Left kidney (tissue), 2 donors: Measurements from ENCODE around the gene GART. TPM values are rescaled to one million over a fixed set of nuclear protein-coding genes. Genes with fewer than 3 reads are reported as not detected.

Experiments
- DNase-seq: peaks from one replicate; pipeline ENCODE4 v3.0.0-alpha.2; 2013
- polyA plus RNA-seq: library from polyadenylated mRNA; unstranded; fragments of 120-200 nt; gene quantifications from one replicate; pipeline ENCODE4 v1.2.1, GENCODE V29; 2013; ENCODE audit not compliant: insufficient read length

The GART gene
- polyA plus RNA-seq, 1 donor, result 92.6 TPM

GRCh38 chr21:33554982-33555344, 13.0 kb upstream of the GART start:
- no peak for DNase-seq

- DNase-seq, result no peak
Measured at GRCh38 chr21:33554236-33554981, 12.5 kb upstream of the GART start.

GRCh38 chr21:33552999-33553598, 11.2 kb upstream of the GART start:
- DNase-seq, result no peak

GRCh38 chr21:33552093-33552998, 10.4 kb upstream of the GART start:
- no peak for DNase-seq

GRCh38 chr21:33551664-33552063, 9.7 kb upstream of the GART start:
- no peak for DNase-seq

GRCh38 chr21:33550772-33551660, 9.1 kb upstream of the GART start:
- DNase-seq, result no peak

GRCh38 chr21:33549848-33550771, 8.2 kb upstream of the GART start:
- no peak for DNase-seq

GRCh38 chr21:33546086-33546485, 4.2 kb upstream of the GART start:
- no peak for DNase-seq

- no peak for DNase-seq
Measured at GRCh38 chr21:33544451-33545195, 2.7 kb upstream of the GART start.

GRCh38 chr21:33543505-33544129, 1.7 kb upstream of the GART start:
- DNase-seq, result no peak

- DNase-seq, result peak; percentile 98
Measured at GRCh38 chr21:33542640-33543504, 955 bp upstream of the GART start, which contains the start of gene SON. Gene SON, plus strand, starts transcription at chr21:33543038. Its CDS starts 55 bp downstream, at chr21:33543093.

- no peak for DNase-seq
Measured at GRCh38 chr21:33541105-33541711, 709 bp downstream of the GART start.

- no peak for DNase-seq
Measured at GRCh38 chr21:33540711-33541104, 1.2 kb downstream of the GART start.

GRCh38 chr21:33539616-33540015, 2.3 kb downstream of the GART start:
- no peak for DNase-seq

- no peak for DNase-seq
Measured at GRCh38 chr21:33537212-33537611, 4.7 kb downstream of the GART start.

- no peak for DNase-seq
Measured at GRCh38 chr21:33531007-33531406, 10.9 kb downstream of the GART start.

GRCh38 chr21:33522953-33523349, 19.0 kb downstream of the GART start:
- DNase-seq, result no peak
